Measurements from ENCODE around the gene RAB33A. TPM values are rescaled to one million over a fixed set of nuclear protein-coding genes. Genes with fewer than 3 reads are reported as not detected.

RAB33A gene
- total and polyA plus RNA-seq, 2 of the 4 experiments (the other 2 are of a cell fraction) = 1.6 to 1.8 TPM

DNA sequence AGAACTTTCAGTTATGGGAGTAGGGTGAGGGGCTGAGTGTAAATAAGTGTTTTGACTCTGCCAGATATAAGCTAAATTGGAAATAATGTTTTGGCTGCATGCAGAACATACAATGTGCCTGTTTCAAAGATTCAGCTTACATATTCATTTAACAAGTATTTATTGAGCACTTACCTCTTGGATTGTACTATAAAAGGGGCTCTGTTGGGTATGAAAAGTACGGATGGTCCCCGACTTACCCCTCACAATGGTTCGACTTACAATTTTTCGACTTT lies 5.3 kb upstream of the RAB33A start:
- CTCF ChIA-PET = no interaction called here
- peak overlapping the region; percentile 26; the same call in 1 of the 2 replicates for H3K4ac ChIP-seq (ENCODE audit: low read depth, low read length)

More for the DNA sequence above, 5.3 kb upstream of the RAB33A start:
- Histone ChIP-seq H3K23ac (ENCODE audit: low read depth, low read length) (peak overlapping the region; percentile 57; the same call in 1 of the 2 replicates), H3K4me1 (ENCODE audit: control insufficient read depth, insufficient read depth, low read length) (no peaks in the 10 kb centered on the region), H2AK9ac (replicated peaks; ENCODE audit: low read depth, low read length, poor library complexity) (no peak overlapping the region), H2AFZ (replicated peaks; ENCODE audit: low read length, poor library complexity) (peak overlapping the region; percentile 93), H3K56ac (ENCODE audit: extremely low read depth, insufficient read depth, low read length) (peak overlapping the region; percentile 29; the same call in 1 of the 2 replicates), H3K79me1 (ENCODE audit: low read depth in 1 of 2, low read length in 2 of 2) (peaks cover 7 to 8% of the 10 kb centered on the region in 2 experiments; a peak in 2 of 4 replicates), H3K36me3 (ENCODE audit: control insufficient read depth, insufficient read depth, low read length) (no peaks in the 10 kb centered on the region), H3K9ac (ENCODE audit: low read depth, low read length) (peak overlapping the region; percentile 78), H2BK20ac (ENCODE audit: low read depth, low read length) (no peak overlapping the region), H3K9me1 (ENCODE audit: insufficient read depth, low read length) (no peaks in the 10 kb centered on the region), H2AK5ac (ENCODE audit: low read depth, low read length) (no peak overlapping the region), H3K27ac (ENCODE audit: insufficient read depth, low read length) (peak overlapping the region; percentile 73), H4K20me1 (ENCODE audit: insufficient read depth, low read length) (no peaks in the 10 kb centered on the region), H3K14ac (replicated peaks; ENCODE audit: low read depth, low read length) (peak overlapping the region; percentile 43), H3K18ac (ENCODE audit: low read depth, low read length) (no peak overlapping the region), H2BK15ac (ENCODE audit: low read depth, low read length) (0 out of 3 replicates have a peak overlapping the region, but pooled peaks have one; percentile 46), H3K4me3 (ENCODE audit: insufficient read depth, low read depth, low read length) (peak overlapping the region; percentile 67), H4K91ac (ENCODE audit: insufficient read depth, low read depth, low read length) (no peak overlapping the region), H3K27me3 (ENCODE audit: control insufficient read depth, insufficient read depth, low read length) (no peaks in the 10 kb centered on the region), H3K9me3 (ENCODE audit: control insufficient read depth, insufficient read depth, low read length) (no peaks in the 10 kb centered on the region), H4K5ac (ENCODE audit: low read depth, low read length) (no peak overlapping the region; the same call in 1 of the 2 replicates), H2BK120ac (ENCODE audit: low read depth, low read length) (peak overlapping the region; percentile 1; the same call in 1 of the 2 replicates), H4K8ac (ENCODE audit: low read depth in 2 of 2, low read length in 2 of 2) (peak overlapping the region; percentile 63 to 64), H3K4me2 (ENCODE audit: low read depth, low read length) (peak overlapping the region; percentile 71), H2BK5ac (ENCODE audit: low read depth, low read length, poor library complexity, severe bottlenecking) (peak overlapping the region; percentile 75)
- no CpG with 5 or more reads among the region's 4 CpGs for WGBS, 2 experiments (ENCODE audit: extremely low coverage in 2 of 2, insufficient read length in 1 of 2)
- POLR2A ChIA-PET (ENCODE audit: unreplicated experiment) = no interaction called here
- ATAC-seq (ENCODE audit: low read depth) (no peak), DNase-seq (no peak)
- dilution Hi-C loops (cut with HindIII; ENCODE audit: low sequenced_read_pairs, unreplicated experiment) (no loop called here), in situ Hi-C loops (cut with MboI; ENCODE audit: low sequenced_read_pairs) (no loop called here), intact Hi-C loops (cut with micrococcal nuclease) (no loop called here)
- TF ChIP-seq MXI1 (IDR thresholded peaks at IDR 0.05; ENCODE audit: borderline replicate concordance, low read depth, low read length) (no peak), BHLHE40 (IDR thresholded peaks at IDR 0.05; ENCODE audit: low read depth, low read length) (no peak), SMC3 (IDR thresholded peaks at IDR 0.05; ENCODE audit: low read depth, low read length) (no peak), RAD21 (IDR thresholded peaks at IDR 0.05; ENCODE audit: low read length) (no peak), CEBPB (IDR thresholded peaks at IDR 0.05; ENCODE audit: low read depth, low read length) (no peak), RFX5 (IDR thresholded peaks at IDR 0.05; ENCODE audit: low read depth, low read length) (no peak), NFE2L2 (IDR thresholded peaks at IDR 0.05; ENCODE audit: low read depth, low read length) (no peak), POLR2A (IDR thresholded peaks at IDR 0.05; ENCODE audit: low read depth, low read length) (no peak), RCOR1 (IDR thresholded peaks at IDR 0.05; ENCODE audit: insufficient replicate concordance, low read length) (no peak), MAZ (IDR thresholded peaks at IDR 0.05; ENCODE audit: borderline replicate concordance, low read depth, low read length) (no peak), FOS (IDR thresholded peaks at IDR 0.05; ENCODE audit: low read depth, low read length) (no peak), MAFK (IDR thresholded peaks at IDR 0.05; ENCODE audit: low read depth, low read length) (no peak), CHD1 (IDR thresholded peaks at IDR 0.05; ENCODE audit: low read depth, low read length) (no peak)
- TF ChIP-seq, protein P1, sequence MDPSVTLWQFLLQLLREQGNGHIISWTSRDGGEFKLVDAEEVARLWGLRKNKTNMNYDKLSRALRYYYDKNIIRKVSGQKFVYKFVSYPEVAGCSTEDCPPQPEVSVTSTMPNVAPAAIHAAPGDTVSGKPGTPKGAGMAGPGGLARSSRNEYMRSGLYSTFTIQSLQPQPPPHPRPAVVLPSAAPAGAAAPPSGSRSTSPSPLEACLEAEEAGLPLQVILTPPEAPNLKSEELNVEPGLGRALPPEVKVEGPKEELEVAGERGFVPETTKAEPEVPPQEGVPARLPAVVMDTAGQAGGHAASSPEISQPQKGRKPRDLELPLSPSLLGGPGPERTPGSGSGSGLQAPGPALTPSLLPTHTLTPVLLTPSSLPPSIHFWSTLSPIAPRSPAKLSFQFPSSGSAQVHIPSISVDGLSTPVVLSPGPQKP (IDR thresholded peaks at IDR 0.05; ENCODE audit: borderline replicate concordance, low read depth, low read length) = no peak
- TF ChIP-seq, protein P2, sequence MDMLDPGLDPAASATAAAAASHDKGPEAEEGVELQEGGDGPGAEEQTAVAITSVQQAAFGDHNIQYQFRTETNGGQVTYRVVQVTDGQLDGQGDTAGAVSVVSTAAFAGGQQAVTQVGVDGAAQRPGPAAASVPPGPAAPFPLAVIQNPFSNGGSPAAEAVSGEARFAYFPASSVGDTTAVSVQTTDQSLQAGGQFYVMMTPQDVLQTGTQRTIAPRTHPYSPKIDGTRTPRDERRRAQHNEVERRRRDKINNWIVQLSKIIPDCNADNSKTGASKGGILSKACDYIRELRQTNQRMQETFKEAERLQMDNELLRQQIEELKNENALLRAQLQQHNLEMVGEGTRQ (IDR thresholded peaks at IDR 0.05; ENCODE audit: low read depth, low read length) = no peak
- TF ChIP-seq, protein P3, sequence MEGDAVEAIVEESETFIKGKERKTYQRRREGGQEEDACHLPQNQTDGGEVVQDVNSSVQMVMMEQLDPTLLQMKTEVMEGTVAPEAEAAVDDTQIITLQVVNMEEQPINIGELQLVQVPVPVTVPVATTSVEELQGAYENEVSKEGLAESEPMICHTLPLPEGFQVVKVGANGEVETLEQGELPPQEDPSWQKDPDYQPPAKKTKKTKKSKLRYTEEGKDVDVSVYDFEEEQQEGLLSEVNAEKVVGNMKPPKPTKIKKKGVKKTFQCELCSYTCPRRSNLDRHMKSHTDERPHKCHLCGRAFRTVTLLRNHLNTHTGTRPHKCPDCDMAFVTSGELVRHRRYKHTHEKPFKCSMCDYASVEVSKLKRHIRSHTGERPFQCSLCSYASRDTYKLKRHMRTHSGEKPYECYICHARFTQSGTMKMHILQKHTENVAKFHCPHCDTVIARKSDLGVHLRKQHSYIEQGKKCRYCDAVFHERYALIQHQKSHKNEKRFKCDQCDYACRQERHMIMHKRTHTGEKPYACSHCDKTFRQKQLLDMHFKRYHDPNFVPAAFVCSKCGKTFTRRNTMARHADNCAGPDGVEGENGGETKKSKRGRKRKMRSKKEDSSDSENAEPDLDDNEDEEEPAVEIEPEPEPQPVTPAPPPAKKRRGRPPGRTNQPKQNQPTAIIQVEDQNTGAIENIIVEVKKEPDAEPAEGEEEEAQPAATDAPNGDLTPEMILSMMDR (conservative IDR thresholded peaks at IDR 0.05; ENCODE audit: low read depth, low read length) = no peak
- no TSS peak for BruUV-seq (replicated peaks)

All from IMR-90 (cell line).